GM23338 (cell line): ENCODE measurements around the gene CD7.

Experiments
- CREB1 ChIP-seq: fragments of 250-450 bp; sonication (Bioruptor Pico); IDR thresholded peaks from 2 replicates; pipeline ENCODE4 v1.5.0; 2020; ENCODE audit warnings: low read depth, mild to moderate bottlenecking, moderate library complexity
- ETS1 ChIP-seq: IDR thresholded peaks from 2 replicates; pipeline ENCODE4 v1.6.1; 2016; ENCODE audit warnings: antibody characterized with exemption
- EZH2 ChIP-seq: fragments of 200-600 bp; sonication (generic); IDR thresholded peaks from one replicate; pipeline ENCODE4 v1.8.0; 2017; ENCODE audit warnings: antibody characterized with exemption, mild to moderate bottlenecking, low read depth; ENCODE audit not compliant: unreplicated experiment
- EZH2phosphoT487 ChIP-seq: fragments of 200-600 bp; sonication (generic); IDR thresholded peaks from one replicate; pipeline ENCODE4 v1.8.1; 2018; ENCODE audit warnings: antibody characterized with exemption; ENCODE audit not compliant: unreplicated experiment
- NANOG ChIP-seq: IDR thresholded peaks from 2 replicates; pipeline ENCODE4 v1.6.1; 2016; ENCODE audit warnings: antibody characterized with exemption, borderline replicate concordance
- POLR2AphosphoS5 ChIP-seq: IDR thresholded peaks from 2 replicates; pipeline ENCODE4 v1.6.1; 2016; ENCODE audit warnings: antibody characterized with exemption, low read depth
- REST ChIP-seq: IDR thresholded peaks from one replicate; pipeline ENCODE4 v1.6.1; 2018; ENCODE audit warnings: antibody characterized with exemption; ENCODE audit not compliant: unreplicated experiment
- STAT1 ChIP-seq: IDR thresholded peaks from one replicate; pipeline ENCODE4 v1.6.1; 2016; ENCODE audit warnings: antibody characterized with exemption; ENCODE audit not compliant: unreplicated experiment
- ZNF114 ChIP-seq: fragments of 250-450 bp; sonication (Bioruptor Pico); IDR thresholded peaks from 2 replicates; pipeline ENCODE4 v1.5.0; 2020; ENCODE audit warnings: mild to moderate bottlenecking, moderate library complexity
- ZNF331 ChIP-seq: fragments of 250-450 bp; sonication (Bioruptor Pico); IDR thresholded peaks from 2 replicates; pipeline ENCODE4 v1.5.0; 2020; ENCODE audit warnings: low read depth, mild to moderate bottlenecking, moderate library complexity
- TF ChIP-seq, protein P1 (sequence below), 2 experiments: fragments of 200-600 bp in 1 of 2; sonication (generic) in 1 of 2; conservative IDR thresholded peaks; 2 replicates each; pipeline versions ENCODE4 v1.5.1 to v1.6.1; 2016 to 2017; ENCODE audit warnings: antibody characterized with exemption in 2 of 2, low read depth in 2 of 2, mild to moderate bottlenecking in 2 of 2, moderate library complexity in 1 of 2

DNA sequence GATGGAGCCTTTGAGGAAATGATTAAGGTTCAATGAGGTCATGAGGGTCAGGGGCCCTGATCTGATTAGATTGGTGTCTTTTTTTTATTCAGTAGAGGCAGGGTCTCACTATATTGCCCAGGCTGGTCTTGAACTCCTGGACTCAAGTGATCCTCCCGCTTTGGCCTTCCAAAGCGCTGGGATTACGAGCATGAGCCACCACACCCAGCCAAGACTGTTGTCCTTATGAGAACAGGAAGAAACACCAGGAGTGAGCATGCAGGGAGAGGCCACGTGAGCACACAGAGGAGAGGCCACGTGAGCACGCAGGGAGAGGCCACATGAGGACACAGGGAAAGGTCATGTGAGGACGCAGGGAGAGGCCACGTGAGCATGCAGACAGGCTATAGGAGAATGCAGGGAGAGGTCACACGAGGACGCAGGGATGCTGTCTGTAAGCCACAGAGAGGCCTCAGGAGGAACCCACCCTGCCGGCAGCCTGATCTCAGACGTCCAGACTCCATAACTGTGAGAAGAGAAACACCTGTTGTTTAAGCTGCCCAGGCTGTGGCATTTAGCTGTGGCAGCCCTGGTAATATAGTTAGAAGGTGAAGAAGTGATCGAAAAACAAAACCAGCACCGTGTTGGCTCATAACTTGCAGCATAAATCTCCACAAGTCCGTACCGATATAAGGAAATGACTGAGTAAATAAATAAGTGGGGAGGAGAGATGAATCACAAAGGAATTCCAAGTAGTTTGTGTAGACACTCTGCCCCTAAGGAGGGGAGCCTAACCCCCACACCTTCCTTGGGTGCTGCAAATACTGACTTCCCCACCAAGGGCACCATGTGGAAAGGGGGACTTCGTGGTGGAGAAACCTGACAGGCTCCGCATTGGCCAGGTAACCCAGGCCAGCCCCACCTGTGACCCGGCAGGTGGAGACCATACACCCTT lies 29.3 kb downstream of the CD7 start:
- no peak for TF ChIP-seq EZH2
- TF ChIP-seq, protein P1, sequence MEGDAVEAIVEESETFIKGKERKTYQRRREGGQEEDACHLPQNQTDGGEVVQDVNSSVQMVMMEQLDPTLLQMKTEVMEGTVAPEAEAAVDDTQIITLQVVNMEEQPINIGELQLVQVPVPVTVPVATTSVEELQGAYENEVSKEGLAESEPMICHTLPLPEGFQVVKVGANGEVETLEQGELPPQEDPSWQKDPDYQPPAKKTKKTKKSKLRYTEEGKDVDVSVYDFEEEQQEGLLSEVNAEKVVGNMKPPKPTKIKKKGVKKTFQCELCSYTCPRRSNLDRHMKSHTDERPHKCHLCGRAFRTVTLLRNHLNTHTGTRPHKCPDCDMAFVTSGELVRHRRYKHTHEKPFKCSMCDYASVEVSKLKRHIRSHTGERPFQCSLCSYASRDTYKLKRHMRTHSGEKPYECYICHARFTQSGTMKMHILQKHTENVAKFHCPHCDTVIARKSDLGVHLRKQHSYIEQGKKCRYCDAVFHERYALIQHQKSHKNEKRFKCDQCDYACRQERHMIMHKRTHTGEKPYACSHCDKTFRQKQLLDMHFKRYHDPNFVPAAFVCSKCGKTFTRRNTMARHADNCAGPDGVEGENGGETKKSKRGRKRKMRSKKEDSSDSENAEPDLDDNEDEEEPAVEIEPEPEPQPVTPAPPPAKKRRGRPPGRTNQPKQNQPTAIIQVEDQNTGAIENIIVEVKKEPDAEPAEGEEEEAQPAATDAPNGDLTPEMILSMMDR (conservative IDR thresholded peaks at IDR 0.05; ENCODE audit: low read depth in 2 of 2), result no peak
- no peak for TF ChIP-seq POLR2AphosphoS5
- TF ChIP-seq REST, result no peak
- no peak for TF ChIP-seq EZH2phosphoT487
- TF ChIP-seq STAT1, result no peak
- no peak for TF ChIP-seq ZNF331 (CRISPR knock-in tag)
- no peak for TF ChIP-seq CREB1
- TF ChIP-seq ZNF114 (CRISPR knock-in tag), result no peak
- no peak for TF ChIP-seq ETS1
- TF ChIP-seq NANOG, result no peak
